GM18520 (cell line): ENCODE measurements around the gene PLPP4.

Experiments used
- ATAC-seq: cut with Tn5 transposase; IDR thresholded peaks from one replicate; pipeline ENCODE4 v1.9.1; 2021; ENCODE audit not compliant: unreplicated experiment

Gene PLPP4

DNA sequence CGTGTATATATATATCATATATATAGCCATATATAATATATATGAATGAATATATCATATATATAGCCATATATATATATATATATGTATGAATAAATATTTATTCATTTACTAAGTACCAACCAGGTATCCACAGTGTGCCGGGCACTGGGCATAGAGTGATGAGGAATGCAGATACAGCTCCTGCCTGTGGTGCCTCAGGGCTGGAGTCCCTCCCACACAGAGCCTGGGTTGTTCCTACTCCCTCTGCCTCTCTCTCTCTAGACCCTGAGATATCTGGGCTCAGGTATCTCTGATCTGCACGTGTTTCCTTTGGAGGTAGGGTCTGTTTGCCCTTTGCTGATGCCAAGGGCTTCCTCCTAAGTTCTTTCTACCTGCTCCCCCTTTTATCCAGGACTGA lies 1.4 kb upstream of the PLPP4 start:
- ATAC-seq = no peak

DNA sequence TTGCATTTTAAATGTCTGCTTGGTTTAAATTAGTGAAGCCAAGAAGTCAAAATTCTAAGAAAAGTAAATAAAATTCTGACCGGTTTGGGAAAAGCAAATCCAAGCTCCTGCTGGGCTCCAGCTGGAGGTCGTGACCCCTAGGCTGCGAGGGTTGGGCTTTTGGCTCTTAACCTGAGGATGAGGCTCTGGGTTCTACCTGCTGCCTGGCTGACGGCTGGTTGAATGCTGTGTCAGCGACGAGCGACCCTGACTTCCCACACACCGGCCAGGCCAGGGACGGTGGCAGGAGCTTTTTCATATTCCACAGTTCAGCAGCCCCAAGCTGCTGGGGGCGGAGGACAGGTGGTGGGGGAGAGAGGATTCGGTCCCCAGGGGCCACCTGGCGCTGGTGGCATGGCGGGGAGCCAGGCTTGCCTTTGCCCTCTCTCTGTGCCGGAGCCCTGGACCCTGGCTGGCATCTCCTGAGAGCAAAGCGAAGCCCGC lies 843 bp upstream of the PLPP4 start:
- no peak for ATAC-seq

DNA sequence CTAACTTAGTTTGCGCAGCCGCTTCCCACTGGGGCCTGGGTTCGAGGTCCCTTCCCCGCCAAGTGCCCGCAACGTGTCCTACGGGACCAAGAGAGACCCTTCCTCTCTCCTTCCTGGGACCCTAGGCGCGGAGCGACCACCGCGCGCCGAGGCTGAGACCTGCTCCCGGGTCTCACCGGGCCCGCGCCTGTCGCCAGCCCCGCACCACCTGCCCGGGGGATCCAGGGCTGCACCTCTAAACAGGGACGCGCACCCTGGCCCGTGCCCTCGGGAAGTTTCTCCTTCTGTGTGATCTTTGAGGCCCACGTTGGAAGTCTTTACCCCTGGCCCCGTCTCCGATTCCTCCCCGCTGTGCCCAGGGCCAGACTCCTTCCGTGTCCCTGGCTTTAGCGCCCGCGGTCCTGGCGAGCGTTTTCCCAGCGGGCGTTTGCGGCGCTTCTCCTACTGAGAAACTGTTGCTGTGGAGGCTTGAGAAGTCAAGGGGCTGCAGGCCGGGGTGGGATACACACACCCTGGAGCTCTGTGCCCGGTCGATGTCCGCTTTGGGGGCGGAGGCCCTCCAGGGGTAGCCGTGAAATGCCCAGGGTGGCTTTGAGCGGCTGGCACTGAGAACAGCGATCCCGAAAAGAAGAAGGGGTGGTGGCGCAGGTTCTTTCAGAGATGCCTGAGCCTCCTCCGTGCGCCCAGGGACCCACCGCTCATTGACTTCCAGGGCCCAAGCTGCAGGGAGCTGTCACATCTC lies 575 bp downstream of the PLPP4 start:
- ATAC-seq = no peak

DNA sequence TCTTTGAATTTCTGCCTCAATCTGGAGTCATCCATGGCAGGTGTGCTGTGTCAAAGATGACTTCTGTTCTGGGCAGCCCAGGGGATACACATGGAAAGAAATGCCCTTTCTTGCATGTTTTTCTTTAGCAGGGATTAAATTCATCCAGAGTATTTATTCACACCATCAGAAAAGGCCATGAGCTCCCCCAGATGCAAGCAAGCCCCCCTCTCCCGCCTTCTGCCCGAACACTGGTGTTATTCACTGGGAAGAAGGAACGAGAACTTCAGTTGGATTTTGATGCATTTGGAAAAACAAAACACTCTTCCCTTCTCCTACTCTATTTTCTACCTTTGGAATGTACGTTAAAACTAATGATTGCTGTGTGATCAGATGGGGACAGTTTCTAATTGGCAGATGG lies 1.4 kb downstream of the PLPP4 start:
- no peak for ATAC-seq

DNA sequence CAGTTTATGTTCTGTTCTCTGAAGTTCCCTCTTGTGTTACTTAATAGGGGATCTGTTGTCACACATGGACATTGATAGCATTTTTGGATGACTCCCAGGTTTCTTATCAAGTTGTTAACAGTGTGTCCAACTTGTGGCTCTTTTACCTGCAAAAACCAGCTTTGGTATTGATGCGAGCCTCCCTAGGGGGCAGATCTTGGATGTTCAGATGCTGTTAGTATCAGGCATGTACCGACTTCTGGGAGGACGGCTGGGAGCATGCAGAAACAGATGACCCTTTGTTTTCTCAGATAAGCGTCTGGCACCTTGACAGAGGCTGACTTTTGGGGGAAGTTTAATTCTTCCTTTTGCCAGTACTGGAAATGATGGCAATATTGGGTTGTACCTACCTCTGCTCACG lies 2.2 kb downstream of the PLPP4 start:
- no peak for ATAC-seq

DNA sequence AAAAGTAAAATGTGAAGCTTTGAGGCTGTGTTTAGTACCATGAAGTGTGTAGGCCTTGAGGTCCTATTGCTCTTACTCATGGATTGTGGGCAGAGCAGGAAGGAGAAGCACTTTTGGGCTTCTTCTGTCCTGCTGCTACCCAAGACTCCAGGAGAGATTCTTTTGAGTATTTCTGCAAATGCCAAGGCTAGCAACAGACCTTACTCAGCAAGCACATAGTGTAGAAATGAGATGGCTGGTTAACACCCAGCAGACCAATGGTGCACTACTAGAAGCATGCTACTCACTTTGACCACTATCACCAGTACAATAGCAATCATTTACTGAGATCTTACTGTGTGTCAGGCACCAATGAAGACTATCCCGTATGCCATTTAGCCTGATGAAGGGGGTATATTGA lies 3.2 kb downstream of the PLPP4 start:
- no peak for ATAC-seq

DNA sequence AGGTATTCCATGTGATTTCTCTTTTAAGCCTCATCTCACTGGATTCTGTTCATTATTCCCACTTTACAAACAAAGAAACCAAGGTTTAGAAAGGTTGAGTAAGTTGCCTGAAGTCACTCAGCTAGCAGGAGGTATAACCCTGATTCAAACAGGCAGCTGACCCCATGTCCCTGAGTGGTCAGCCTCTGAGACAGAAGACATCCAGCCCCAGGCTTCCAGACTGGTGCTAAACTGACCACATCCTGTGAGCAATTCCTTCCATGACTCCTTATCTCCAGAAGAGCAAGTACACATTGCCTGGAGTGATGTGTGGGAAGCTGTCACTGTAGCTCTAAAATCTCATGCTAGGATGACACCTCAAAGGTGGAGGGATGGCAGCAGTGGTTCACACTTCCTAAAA lies 3.7 kb downstream of the PLPP4 start:
- ATAC-seq = no peak

DNA sequence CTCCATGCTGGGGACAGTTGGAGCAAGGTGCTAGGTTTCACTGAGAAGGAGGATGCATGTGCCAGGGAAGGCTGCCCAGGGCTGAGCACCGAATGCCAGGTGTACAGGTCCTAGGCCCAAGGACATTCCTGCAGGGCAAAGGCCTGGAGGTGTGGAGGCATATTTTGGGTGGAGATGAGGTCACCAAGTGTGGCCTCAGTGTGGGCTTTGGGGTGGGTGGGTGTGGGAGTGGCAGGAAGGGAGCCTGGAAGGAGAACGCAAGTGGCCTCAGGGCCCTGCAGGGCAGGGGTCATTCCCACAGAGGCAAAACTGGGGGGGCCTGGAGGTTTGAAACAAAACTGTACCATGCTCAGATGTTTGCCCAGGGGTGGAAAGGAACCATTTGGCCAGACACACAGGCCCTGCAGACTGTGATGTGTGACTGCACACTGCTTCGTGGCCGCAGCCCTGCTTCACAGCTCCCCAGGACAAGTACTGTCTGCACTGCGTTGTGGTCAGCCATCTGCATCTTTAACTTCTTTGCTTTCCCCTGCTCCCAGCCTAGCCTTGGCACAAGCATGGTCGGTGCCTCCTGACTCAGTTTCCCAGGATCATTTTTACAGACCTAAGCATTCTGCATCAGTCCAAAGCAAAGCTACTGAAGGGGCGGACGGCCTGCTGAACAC lies 5.1 kb downstream of the PLPP4 start:
- no peak for ATAC-seq

DNA sequence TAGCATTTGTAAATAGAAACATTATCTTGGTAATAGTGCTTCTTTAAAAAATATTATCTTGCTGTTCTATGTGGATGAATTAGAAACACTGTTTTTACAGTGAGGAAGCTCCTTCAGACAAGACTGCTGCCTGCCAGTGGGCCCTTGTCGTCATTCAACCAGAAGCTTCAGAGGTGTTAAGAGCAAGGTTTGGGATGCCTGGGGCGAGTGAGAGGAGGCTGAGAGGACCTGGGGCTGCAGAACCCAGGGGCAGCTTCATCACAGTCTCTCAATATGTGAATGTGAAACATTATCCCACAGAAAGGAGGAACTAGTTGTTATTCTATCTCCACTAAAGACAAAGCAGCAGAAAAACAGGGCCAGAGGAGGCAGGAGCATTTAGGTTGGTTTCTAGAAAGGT lies 8.1 kb downstream of the PLPP4 start:
- ATAC-seq = no peak

DNA sequence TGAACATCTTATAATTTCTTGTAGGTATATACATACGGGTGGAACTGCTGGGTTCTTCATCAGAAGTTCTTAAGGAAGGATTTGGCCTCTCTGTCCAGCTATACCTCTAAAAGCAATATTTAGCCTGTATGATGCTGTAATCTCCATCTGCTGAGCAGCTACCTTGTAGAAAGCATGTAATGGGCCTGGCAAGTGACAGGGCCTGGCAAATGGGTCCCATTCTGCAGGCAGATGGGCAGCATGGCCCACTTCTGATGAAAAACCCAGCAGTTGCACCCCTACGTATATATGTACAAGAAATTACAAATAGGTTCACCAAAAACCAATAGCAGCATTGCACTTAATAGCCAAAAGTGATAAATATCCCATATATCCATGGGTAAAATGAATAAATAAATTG lies 9.0 kb downstream of the PLPP4 start:
- ATAC-seq = no peak

DNA sequence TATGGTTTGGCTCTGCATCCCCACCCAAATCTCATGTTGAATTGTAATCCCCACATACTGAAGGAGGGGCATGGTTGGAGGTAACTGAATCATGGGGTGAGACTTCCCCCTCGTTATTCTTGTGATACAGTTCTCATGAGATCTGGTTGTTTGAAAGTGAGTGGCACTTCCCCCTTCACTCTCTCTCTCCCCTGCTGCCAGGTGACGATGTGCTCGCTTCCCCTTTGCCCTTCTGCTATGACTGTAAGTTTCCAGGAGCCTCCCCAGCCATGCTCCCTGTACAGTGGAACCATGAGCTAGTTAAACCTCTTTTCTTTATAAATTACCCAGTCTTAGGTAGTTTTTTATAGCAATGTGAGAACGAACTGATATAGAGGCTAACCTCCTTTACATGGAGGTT lies 16.6 kb downstream of the PLPP4 start:
- ATAC-seq = no peak

DNA sequence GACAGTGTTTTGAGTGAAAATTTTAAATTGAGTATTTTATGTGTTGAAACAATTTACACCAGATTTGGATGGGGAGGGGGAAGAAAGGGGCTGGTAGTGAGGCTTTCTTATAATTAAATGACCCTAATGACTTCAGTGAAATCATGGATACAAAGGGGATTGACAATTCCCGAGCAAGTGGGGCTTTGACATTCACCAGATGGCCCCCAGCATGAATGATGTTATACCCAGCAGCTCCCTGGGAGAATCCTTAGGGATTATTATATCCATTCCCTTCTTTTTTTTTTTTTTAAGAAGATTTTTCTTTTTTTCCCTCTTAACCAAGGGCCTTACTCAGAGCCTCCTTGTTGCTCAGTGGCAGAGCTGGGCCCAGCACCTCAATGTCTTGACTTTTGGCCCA lies 17.9 kb downstream of the PLPP4 start:
- ATAC-seq = no peak

DNA sequence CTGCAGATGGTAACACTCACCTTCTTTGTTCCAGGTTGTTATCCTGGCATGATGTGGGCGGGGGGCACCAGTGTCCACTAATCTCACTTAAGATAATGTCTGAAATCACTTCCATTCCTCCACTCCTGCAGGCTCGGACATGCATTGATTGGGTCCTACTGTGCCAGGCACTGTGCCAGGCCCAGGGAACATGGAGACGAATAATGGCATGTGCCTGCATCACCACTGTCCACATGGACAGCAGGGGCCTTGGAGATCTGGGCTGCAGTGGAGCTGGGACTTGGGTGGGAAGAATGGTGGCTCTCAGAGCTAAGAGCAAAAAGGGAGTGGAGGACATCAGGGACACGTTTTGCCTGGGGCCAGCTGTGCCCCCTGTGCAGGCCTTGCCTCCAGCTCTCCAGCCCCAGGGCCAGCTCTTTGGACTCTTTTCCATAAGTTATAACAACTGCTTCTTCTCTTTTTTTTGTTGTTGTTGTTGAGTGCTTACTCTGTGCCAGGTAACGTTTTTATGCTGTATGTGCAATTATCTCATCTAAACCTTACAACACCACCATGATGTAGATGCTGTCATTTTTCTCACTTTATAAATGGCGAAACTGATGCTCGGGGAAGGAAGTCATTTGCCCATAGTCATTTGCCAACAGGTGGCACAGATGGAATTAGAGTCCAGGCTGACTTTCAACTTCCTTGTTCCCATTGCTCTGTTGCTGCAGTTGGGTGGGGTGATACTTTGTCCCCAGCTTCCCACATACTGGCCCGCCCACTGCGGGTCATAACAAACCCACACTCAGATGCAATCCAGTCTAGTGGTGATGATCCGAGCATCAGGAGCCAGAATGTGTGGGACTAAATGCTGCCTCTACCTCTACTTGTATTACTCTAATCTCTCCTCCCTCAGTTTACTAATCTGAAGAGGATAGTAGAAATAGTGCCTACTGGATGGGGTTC lies 19.1 kb downstream of the PLPP4 start:
- ATAC-seq = no peak

DNA sequence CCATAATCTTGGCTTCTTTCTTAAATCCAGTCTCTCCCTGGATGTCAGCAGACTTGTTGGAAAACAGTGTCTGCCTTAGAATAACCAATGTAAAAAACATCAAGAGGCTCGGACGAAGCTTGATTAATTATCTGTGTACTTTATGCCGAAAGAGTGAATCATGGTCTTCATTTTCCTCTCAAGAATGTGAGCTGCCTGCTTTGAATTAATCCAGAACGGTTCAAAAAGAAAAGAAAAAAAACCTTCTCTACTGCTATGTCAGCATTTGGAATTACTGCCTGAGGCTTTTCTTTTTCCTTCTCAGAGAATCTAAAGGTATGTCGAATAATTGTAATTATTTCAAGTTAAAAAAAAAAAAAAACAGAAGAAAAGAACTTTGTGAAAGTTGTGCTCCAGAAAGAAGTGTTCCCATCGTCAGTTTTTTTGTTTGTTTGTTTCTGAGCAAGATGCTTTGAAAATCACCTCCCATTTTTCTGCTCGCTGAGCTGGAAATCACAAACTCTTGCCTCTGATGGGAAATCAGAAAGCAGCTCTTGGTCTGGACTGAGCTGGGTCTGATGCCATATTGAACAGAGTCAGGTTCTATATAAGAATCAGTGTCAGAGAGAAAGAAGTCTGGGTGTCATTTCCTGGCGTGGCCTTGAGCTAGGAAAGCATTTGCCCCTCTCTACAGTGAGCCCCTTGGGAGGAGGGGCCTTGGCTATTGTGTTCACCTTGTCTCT lies 20.2 kb downstream of the PLPP4 start:
- ATAC-seq = no peak

DNA sequence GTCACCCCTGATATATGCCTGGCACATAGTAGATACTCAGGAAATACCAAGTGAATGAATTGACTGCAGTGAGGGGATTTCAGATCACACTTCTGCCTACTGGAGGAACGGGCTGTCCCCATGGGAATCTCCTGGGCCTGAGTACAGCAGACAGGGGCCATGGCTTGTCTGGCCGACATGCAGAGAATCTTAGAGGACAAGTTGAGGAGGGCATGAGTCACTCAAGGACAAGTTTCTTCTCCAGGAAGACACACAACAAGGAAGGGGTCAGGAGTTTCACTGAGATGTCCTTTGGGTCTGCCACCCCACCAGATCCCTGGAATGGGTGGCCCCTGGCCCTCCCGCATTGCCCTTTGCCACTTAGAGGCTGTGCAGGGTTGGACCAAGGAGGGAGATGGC lies 20.7 kb downstream of the PLPP4 start:
- ATAC-seq = no peak

DNA sequence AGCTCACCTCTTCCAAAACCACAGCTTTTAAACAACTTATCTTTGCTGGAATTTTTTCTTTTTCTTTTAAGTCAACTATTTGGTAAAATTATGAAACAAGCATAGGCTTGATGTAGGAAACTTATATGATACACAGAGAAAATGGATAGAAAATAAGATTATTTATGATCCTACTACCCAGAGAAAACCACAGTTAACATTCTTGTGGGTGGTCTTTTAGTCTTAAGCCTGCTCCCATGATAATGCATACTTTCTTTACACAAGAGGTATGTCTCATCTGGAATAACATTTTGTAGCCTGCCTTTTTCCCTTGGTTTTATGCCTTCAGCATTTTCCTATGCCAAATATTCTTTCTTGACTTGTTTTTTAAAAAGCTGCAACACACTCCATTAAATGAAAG lies 21.4 kb downstream of the PLPP4 start:
- no peak for ATAC-seq

DNA sequence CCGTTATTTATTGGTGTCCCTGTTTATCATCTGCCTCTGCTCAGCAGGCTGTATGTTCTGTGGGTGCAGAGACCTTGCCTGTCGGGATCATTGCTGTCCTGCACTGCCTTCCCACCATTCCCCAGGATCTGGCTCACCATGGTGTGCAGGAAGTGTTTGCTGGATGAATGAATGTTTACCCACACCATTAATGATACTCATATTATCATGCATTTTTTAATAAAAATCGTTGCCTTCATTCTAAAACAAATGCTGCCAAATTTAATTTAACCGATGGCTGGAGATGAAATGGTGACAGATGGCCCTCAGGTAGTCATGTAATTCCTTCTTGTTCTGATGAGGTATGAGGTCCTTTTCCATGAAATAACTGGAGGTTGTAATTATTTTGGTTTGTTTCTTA lies 22.5 kb downstream of the PLPP4 start:
- ATAC-seq = no peak

DNA sequence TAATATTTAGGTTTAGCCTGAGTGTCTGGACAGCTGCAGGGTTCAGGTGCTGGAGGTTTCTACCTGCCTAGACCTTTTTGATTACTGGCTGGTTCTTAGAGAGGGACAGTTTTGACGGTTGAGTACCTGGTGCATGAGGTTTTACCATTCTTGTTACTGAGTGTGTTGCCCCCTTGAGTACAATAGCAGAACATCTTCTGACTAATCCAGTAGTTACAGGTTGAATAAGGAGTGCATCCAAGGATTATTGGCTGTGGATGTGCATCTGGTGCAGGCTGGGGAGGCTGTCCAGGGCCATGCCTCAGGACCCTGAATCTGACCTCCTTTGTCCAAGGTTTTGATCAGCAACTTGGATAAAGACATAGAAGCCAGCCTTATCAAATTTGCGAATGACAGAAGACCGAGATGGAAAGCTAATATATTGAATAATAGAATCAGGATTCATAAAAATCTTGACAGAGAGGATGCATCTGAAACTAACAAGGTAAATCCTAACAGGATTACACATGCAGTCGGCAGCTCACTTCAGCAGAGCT lies 23.1 kb downstream of the PLPP4 start:
- ATAC-seq = no peak

DNA sequence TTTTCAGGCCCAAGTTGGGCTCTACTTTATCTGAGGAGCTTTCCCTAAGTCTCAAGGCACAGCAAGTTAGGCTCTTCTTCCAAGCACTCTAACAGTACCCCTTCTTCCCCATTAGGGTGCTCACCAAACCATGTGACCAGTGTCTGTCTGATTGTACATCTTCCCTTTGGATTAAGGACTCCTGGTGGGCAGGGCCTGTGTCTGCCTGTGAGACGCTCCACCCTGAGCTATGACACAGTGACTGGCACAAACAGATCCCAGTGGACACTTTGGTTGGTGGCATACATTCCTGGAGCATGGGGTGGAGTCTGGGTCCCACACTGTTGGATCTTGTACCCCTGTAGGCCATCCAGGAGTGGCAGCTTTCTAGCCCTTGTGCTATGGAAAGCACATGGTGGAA lies 23.8 kb downstream of the PLPP4 start:
- ATAC-seq = no peak

DNA sequence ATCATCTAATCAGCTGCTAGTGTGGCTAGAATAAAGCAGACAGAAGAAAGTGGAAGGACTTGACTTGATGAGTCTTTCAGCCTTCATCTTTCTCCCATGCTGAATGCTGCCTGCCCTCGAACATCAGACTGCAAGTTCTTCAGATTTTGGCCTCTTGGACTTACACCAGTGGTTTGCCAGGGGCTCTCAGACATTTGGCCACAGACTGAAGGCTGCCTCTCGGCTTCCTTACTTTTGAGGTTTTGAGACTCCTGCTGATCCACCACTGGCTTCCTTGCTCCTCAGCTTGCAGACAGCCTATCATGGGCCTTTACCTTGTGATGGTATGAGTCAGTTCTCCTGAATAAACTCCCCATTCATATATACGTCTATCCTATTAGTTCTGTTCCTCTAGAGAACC lies 26.0 kb downstream of the PLPP4 start:
- no peak for ATAC-seq
